ENCODE results near the gene RTN4R.
"Not testable (repeated sequence)": the region's sequence is repeated elsewhere in the genome, so short reads cannot be mapped to it uniquely, and the experiment has no call there.

The RTN4R gene

GRCh38 chr22:20267441-20268278 is 458 bp downstream of the RTN4R start:
- no peaks in the 10 kb centered on the region for H3K9me3 ChIP-seq (ENCODE audit: control insufficient read depth, insufficient read depth, low read length)
- H3K27me3 ChIP-seq (ENCODE audit: control insufficient read depth, insufficient read depth, low read length) = no peaks in the 10 kb centered on the region
- no peaks in the 10 kb centered on the region for H3K36me3 ChIP-seq (ENCODE audit: control insufficient read depth, insufficient read depth, low read length)
- DNase-seq (ENCODE audit: low read depth, low spot score) = no peak
- H3K27ac ChIP-seq (ENCODE audit: low read length) = no peak overlapping the region
- WGBS (ENCODE audit: insufficient coverage, insufficient read length) = no CpG with 5 or more reads among the region's 101 CpGs
- peaks cover 7% of the 10 kb centered on the region for H3K4me1 ChIP-seq (ENCODE audit: control insufficient read depth, insufficient read depth, low read length)
- peak overlapping the region; percentile 66 for H3K4me3 ChIP-seq (ENCODE audit: low read length)

GRCh38 chr22:20266667-20267440 is 1.3 kb downstream of the RTN4R start:
- H3K36me3 ChIP-seq (ENCODE audit: control insufficient read depth, insufficient read depth, low read length); H3K27me3 ChIP-seq (ENCODE audit: control insufficient read depth, insufficient read depth, low read length); DNase-seq (ENCODE audit: low read depth, low spot score); H3K9me3 ChIP-seq (ENCODE audit: control insufficient read depth, insufficient read depth, low read length); H3K27ac ChIP-seq (ENCODE audit: low read length); H3K4me1 ChIP-seq (ENCODE audit: control insufficient read depth, insufficient read depth, low read length): not testable (repeated sequence)
- WGBS (ENCODE audit: insufficient coverage, insufficient read length) = no CpG with 5 or more reads among the region's 33 CpGs
- peak overlapping the region; percentile 66; the same call in 1 of the 2 replicates for H3K4me3 ChIP-seq (ENCODE audit: low read length)

GRCh38 chr22:20265772-20266666 is 2.1 kb downstream of the RTN4R start:
- not testable (repeated sequence) for H3K27me3 ChIP-seq (ENCODE audit: control insufficient read depth, insufficient read depth, low read length); DNase-seq (ENCODE audit: low read depth, low spot score); H3K27ac ChIP-seq (ENCODE audit: low read length); H3K9me3 ChIP-seq (ENCODE audit: control insufficient read depth, insufficient read depth, low read length); H3K4me1 ChIP-seq (ENCODE audit: control insufficient read depth, insufficient read depth, low read length); H3K4me3 ChIP-seq (ENCODE audit: low read length); H3K36me3 ChIP-seq (ENCODE audit: control insufficient read depth, insufficient read depth, low read length)
- WGBS (ENCODE audit: insufficient coverage, insufficient read length) = no CpG with 5 or more reads among the region's 15 CpGs

- no CpG with 5 or more reads among the region's 21 CpGs for WGBS (ENCODE audit: insufficient coverage, insufficient read length)
- Histone ChIP-seq H3K36me3 (ENCODE audit: control insufficient read depth, insufficient read depth, low read length) (no peaks in the 10 kb centered on the region), H3K27me3 (ENCODE audit: control insufficient read depth, insufficient read depth, low read length) (no peaks in the 10 kb centered on the region), H3K27ac (ENCODE audit: low read length) (no peak overlapping the region), H3K9me3 (ENCODE audit: control insufficient read depth, insufficient read depth, low read length) (no peaks in the 10 kb centered on the region), H3K4me1 (ENCODE audit: control insufficient read depth, insufficient read depth, low read length) (peaks cover 3% of the 10 kb centered on the region; the same call in 1 of the 2 replicates), H3K4me3 (ENCODE audit: low read length) (no peak overlapping the region)
- no peak for DNase-seq (ENCODE audit: low read depth, low spot score)
These were observed 3.3 kb downstream of the RTN4R start for GRCh38 chr22:20264614-20265452.

GRCh38 chr22:20263404-20264281 is 4.5 kb downstream of the RTN4R start:
- H3K27ac ChIP-seq (ENCODE audit: low read length); H3K4me1 ChIP-seq (ENCODE audit: control insufficient read depth, insufficient read depth, low read length); H3K9me3 ChIP-seq (ENCODE audit: control insufficient read depth, insufficient read depth, low read length); H3K36me3 ChIP-seq (ENCODE audit: control insufficient read depth, insufficient read depth, low read length); H3K4me3 ChIP-seq (ENCODE audit: low read length); DNase-seq (ENCODE audit: low read depth, low spot score); H3K27me3 ChIP-seq (ENCODE audit: control insufficient read depth, insufficient read depth, low read length): not testable (repeated sequence)
- WGBS (ENCODE audit: insufficient coverage, insufficient read length) = no CpG with 5 or more reads among the region's 17 CpGs

GRCh38 chr22:20262582-20263147 is 5.5 kb downstream of the RTN4R start:
- no peaks in the 10 kb centered on the region for H3K36me3 ChIP-seq (ENCODE audit: control insufficient read depth, insufficient read depth, low read length)
- no CpG with 5 or more reads among the region's 7 CpGs for WGBS (ENCODE audit: insufficient coverage, insufficient read length)

GRCh38 chr22:20261848-20262581 is 6.1 kb downstream of the RTN4R start:
- Histone ChIP-seq H3K27ac (ENCODE audit: low read length) (no peak overlapping the region), H3K9me3 (ENCODE audit: control insufficient read depth, insufficient read depth, low read length) (no peaks in the 10 kb centered on the region), H3K36me3 (ENCODE audit: control insufficient read depth, insufficient read depth, low read length) (no peaks in the 10 kb centered on the region), H3K27me3 (ENCODE audit: control insufficient read depth, insufficient read depth, low read length) (no peaks in the 10 kb centered on the region), H3K4me3 (ENCODE audit: low read length) (no peak overlapping the region), H3K4me1 (ENCODE audit: control insufficient read depth, insufficient read depth, low read length) (peaks cover 1% of the 10 kb centered on the region; the same call in 1 of the 2 replicates)
- no CpG with 5 or more reads among the region's 14 CpGs for WGBS (ENCODE audit: insufficient coverage, insufficient read length)
- DNase-seq (ENCODE audit: low read depth, low spot score) = no peak

More at GRCh38 chr22:20262582-20263147, 5.5 kb downstream of the RTN4R start:
- no peak for DNase-seq (ENCODE audit: low read depth, low spot score)
- H3K27me3 ChIP-seq (ENCODE audit: control insufficient read depth, insufficient read depth, low read length) = no peaks in the 10 kb centered on the region
- H3K4me1 ChIP-seq (ENCODE audit: control insufficient read depth, insufficient read depth, low read length) = peaks cover 3% of the 10 kb centered on the region; the same call in 1 of the 2 replicates
- H3K9me3 ChIP-seq (ENCODE audit: control insufficient read depth, insufficient read depth, low read length) = no peaks in the 10 kb centered on the region
- no peak overlapping the region for H3K27ac ChIP-seq (ENCODE audit: low read length)
- H3K4me3 ChIP-seq (ENCODE audit: low read length) = no peak overlapping the region

GRCh38 chr22:20260071-20260765 is 7.9 kb downstream of the RTN4R start:
- H3K27ac ChIP-seq (ENCODE audit: low read length) = no peak overlapping the region
- H3K9me3 ChIP-seq (ENCODE audit: control insufficient read depth, insufficient read depth, low read length) = no peaks in the 10 kb centered on the region
- H3K36me3 ChIP-seq (ENCODE audit: control insufficient read depth, insufficient read depth, low read length) = no peaks in the 10 kb centered on the region
- DNase-seq (ENCODE audit: low read depth, low spot score) = no peak
- H3K4me3 ChIP-seq (ENCODE audit: low read length) = no peak overlapping the region
- no peaks in the 10 kb centered on the region for H3K4me1 ChIP-seq (ENCODE audit: control insufficient read depth, insufficient read depth, low read length)
- no peaks in the 10 kb centered on the region for H3K27me3 ChIP-seq (ENCODE audit: control insufficient read depth, insufficient read depth, low read length)
- no CpG with 5 or more reads among the region's 19 CpGs for WGBS (ENCODE audit: insufficient coverage, insufficient read length)

All from iPS DF 6.9 (cell line).